Breast epithelium (tissue), 3 donors: ENCODE measurements around the gene TMEM229B.

Source experiments
- CTCF ChIP-seq, 3 donors: fragments of 450-650 bp; IDR thresholded peaks; one replicate each; pipeline ENCODE4 v1.5.1; 2016 to 2017; ENCODE audit warnings: antibody characterized with exemption in 3 of 3, mild to moderate bottlenecking in 3 of 3, moderate library complexity in 3 of 3
- POLR2A ChIP-seq: fragments of 450-650 bp; IDR thresholded peaks from one replicate; pipeline ENCODE4 v1.6.1; 2016; ENCODE audit warnings: antibody characterized with exemption, mild to moderate bottlenecking, moderate library complexity

- TF ChIP-seq CTCF (IDR thresholded peaks at IDR 0.05) (no peak), POLR2A (no peak)
Observed at GRCh38 chr14:67482231-67483164, 6.0 kb downstream of the TMEM229B start.
